NCI-H82 treated with DMSO at 0.1 percent for 48 hours (cell line): ENCODE results near the gene COQ8A.
"Not testable (repeated sequence)": the region's sequence is repeated elsewhere in the genome, so short reads cannot be mapped to it uniquely, and the experiment has no call there.

Experiments
- DNase-seq: peaks from one replicate; lab custom pipeline; 2025; ENCODE audit not compliant: unreplicated experiment; lab: John Stamatoyannopoulos, UW

Gene COQ8A

GRCh38 chr1:226983247-226983991, 43.3 kb downstream of the COQ8A start:
- DNase-seq = no peak

DNA sequence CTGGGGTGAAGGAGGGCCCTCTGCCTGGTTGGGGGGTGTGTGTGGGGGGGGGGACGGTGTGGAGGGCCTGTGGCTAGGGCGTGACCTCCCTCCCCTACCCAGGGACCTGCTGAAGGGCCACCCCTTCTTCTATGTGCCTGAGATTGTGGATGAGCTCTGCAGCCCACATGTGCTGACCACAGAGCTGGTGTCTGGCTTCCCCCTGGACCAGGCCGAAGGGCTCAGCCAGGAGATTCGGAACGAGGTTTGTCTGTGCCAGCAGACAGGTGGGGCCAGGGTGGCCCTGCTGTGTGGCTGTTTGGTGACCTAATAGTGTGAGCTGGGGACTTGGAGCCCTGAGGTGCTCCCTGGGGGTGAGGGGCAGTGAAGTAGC, 43.9 kb downstream of the COQ8A start:
- no peak for DNase-seq

DNA sequence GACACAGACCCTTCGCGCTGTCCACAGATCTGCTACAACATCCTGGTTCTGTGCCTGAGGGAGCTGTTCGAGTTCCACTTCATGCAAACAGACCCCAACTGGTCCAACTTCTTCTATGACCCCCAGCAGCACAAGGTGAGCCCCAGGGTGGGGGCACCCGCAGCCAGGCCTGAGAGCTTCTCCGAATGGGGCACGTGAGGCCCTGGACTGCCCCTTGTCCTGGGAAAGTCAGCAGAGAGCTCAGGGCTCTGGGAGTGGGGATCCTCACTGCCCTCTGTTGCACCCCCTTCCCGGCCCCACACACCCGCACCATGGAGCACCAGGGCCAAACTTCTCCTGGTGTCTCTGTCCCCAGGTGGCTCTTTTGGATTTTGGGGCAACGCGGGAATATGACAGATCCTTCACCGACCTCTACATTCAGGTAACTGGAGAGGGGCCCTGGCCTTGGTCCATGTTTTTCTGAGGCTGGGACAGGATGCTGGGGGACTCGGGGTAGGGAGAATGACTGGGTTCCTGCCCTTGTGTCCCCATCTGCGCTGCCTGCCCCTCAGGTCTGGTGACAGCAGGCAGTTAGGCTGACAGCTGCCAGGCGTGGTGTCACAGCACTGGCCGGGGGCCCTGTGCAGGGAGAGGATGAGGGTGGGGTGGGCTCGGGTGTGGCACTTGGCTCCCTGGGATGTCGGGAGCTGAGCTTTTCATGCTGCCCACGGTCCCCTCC, 44.6 kb downstream of the COQ8A start:
- no peak for DNase-seq

- no peak for DNase-seq
These were observed 45.2 kb downstream of the COQ8A start for GRCh38 chr1:226985239-226985838.

- DNase-seq = no peak
These were observed 45.9 kb downstream of the COQ8A start for GRCh38 chr1:226985839-226986463.

DNA sequence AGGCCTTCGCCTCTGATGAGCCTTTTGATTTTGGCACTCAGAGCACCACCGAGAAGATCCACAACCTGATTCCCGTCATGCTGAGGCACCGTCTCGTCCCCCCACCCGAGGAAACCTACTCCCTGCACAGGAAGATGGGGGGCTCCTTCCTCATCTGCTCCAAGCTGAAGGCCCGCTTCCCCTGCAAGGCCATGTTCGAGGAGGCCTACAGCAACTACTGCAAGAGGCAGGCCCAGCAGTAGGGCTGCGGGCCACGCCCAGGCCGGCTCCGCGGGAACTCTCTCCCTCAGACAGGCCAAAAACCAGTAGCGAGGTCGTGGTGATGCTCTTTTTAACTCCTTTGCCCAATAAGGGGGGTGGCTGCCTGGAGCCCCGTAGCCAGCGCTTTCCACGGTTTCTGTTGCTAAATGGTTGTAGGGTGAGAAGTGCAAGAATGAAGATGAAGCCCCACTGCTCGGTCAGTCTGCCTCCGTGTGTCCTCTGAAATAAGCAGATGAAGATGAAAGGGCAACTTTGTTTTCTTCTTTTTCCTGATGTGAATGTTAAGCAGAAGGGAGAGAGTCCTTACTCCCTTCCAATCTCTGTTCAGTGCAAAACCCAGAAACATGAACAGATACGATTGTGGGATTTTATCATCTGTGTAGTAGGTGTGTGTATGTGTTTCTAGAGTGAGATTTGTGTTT, 46.5 kb downstream of the COQ8A start:
- DNase-seq = no peak

GRCh38 chr1:226987179-226987536, 47.1 kb downstream of the COQ8A start:
- DNase-seq = no peak

DNA sequence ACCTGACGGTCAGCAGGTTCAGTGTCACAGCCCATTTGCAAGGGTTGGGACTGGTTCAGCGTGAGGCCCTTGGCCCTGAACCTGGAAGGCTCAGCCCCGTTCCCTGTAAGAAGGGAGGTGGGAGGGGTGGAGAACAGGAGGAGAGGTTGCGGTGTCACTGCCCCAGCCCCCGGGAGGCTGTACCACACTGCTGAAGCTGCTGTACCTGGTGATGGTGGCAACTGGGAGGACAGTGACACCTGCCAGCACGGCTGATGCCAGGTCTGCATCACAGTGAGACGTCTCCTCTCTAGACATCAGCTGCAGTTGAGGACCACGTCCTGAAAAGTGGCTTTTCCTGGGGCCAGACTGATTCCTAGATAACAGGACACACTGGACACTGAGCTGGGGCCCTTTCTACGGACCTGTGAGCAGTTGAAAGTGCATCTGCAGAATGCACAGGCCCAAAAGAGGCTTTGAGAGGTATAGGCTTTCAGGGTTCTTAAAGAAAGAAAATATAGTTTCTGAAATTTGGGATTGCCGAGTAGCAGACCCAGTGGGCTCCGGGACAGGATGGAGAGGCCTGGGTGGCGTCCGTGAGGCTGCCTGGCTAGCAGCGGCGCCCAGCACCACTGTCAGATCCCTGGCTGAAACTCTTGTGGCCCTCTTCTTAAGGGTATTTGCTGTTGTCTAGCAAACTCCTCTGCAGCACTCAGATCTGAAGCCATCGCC, 47.7 kb downstream of the COQ8A start:
- no peak for DNase-seq

DNA sequence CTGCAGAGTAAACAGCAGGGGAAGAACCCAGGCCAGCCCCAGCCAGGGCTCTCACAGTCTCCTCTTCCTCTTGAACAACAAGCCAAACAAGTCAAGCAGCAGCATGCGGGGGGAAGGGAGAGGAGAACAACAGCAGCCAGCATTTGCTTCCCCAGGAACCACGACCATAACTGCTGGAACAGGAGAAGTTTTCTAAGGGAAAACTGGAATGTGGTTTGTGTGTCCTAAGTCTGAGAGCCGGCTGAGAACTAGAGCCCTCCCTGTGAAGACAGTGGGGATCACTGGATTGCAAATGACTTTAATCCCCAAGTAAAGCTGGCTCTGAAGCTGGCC, 48.2 kb downstream of the COQ8A start:
- DNase-seq = no peak

DNA sequence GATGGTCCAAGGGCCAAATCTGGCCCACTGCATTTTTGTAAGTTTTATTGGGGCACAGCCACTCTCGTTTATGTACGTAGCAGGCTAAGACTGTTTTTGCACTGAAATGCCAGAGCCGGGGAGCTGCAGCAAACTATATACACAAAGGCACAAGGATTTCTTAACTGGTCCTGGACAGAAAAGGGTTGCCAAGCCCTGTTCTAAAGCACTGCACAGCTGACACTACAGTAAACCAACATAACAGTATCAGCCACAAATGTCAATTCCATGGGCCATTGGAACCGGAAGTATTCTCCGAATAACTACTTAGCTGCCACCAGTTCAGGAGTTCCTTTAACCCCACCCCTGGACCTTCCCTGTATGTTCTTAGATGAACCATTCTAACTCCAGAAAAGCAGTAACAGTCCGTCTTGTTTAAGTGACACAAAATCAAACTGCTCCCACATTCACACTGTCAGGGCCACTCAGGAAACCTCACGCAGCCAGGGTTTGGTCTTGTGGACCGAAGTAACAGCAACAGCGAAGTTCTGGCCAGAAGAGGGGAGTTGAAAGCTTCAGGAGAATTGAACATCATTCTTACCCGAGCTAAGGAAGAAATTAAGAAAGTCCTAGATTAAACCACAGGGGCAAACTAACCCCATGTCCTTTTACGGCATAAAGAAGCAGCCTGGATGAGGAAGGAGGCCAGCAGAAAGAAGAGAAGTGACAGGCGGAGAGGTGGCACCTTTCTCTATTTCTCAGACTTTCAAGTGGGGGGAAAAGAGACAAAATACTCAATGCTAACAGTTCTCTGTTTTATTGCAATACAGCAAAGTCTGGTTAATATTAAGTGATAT, 49.2 kb downstream of the COQ8A start:
- DNase-seq = no peak

GRCh38 chr1:226990133-226990716, 50.1 kb downstream of the COQ8A start:
- DNase-seq = no peak

GRCh38 chr1:226991920-226992319, 51.8 kb downstream of the COQ8A start:
- no peak for DNase-seq

DNA sequence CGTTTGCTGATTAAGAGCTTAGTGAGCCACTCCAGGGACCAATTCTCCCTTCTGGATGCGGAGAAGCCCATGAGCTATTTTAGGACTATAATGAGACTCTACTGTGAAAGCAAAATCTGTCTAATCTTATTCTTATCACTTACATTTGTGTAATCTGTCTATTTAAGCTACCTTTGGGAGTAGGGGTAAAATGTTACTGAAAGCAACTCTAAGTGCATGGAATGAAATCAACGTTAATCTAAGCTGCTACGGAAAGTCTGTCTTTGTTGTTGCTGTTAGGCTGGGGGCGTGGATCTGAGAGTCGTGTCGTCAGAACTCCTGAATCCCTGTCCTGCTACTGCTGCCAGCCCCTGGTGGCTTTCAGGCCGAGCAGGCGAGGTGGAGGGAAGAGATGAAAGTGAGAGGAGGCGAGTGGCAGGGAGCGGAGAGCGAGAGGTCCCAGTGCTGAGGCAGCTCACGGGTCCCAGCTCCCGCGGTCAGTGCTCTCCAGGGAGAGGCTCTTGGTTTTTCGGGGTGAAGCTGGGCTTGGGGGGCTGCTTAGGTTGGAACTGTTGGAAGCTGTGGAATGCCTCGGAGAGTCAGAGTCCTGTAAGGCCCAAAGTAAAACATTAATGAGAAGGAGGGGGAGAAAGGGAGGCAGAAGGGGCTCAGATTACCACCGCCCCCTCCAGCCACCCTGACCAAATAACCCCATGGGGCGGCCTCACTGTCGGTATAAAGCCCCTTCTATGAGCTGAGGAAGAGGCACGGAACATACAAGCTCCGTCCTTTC, 53.9 kb downstream of the COQ8A start:
- peak; percentile 97 for DNase-seq

GRCh38 chr1:226994586-226995364, 54.7 kb downstream of the COQ8A start:
- DNase-seq = no peak

- no peak for DNase-seq
These were observed 55.6 kb downstream of the COQ8A start for GRCh38 chr1:226995365-226996332.

- DNase-seq = not testable (repeated sequence)
These were observed 59.5 kb downstream of the COQ8A start for GRCh38 chr1:226999579-226999978.

- DNase-seq = no peak
These were observed 62.5 kb downstream of the COQ8A start for GRCh38 chr1:227002531-227003049.
